ENCODE results near the gene PHPT1.
"Not testable (repeated sequence)": the region's sequence is repeated elsewhere in the genome, so short reads cannot be mapped to it uniquely, and the experiment has no call there.

The PHPT1 gene

DNA sequence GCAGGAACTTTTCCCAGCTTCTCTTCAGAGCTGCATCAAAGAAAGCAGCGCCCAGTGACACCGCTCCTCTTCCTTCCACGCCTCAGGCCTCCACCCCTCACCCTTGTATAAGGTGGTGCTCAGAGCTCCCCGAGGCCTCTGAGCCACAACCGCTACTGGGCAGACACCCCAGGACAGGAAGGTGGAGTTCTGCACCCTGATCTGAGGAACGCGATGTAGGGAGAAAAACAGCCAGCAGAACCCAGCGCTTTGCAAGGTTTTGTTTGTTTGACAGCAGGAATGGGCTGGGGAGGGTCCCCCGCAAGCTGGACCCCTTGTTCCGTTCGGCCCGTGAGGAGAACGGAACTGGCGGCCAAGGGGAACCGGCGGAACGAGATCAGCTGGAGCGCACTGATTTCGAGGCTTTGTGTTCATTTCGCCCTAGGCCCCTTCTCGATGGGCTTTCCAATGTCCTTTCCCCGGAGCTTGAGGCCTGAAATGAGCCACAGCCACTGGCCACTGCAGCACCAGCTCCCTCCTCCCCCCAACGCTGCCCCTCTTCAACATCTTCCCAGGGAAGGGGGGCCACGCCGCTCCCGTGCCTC, 12.8 kb downstream of the PHPT1 start:
- no peak for DNase-seq

DNA sequence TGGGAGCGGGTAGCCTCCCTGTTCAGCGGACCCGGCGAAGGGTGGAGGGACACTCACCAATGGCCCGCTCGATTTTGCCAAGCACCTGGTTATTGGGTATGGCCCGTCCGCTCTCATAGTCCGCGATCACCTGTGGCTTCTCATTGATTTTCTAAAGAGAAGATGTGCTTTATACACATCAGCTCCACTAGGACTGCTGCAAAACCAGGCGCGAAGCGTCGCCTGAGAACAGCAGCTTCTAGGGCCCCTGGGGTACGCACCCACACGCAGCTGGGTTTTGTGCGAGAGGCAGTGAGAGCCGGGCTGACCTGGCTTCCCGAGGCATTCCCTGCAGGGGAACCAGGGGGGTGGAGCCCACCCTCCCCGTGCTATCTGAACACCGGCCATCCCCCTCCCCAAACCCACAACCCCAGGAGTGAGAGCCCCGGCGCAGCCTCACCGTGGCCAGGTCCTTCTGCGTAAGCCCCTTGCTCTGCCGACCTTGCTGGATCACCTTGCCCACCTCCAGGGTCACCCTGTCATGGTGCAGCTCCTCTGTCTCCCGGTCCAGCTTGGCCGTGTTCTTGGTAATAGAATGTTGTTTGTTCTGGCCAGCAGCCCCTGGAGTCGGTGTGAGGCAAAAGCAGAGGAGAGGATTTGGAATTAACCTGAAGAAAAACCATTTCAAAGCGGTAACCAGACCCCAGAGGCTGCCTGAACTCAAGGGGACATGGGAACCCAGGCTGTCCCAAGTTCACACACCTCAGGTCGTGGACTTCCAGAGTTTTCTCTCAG, 13.8 kb downstream of the PHPT1 start:
- no peak for DNase-seq

DNA sequence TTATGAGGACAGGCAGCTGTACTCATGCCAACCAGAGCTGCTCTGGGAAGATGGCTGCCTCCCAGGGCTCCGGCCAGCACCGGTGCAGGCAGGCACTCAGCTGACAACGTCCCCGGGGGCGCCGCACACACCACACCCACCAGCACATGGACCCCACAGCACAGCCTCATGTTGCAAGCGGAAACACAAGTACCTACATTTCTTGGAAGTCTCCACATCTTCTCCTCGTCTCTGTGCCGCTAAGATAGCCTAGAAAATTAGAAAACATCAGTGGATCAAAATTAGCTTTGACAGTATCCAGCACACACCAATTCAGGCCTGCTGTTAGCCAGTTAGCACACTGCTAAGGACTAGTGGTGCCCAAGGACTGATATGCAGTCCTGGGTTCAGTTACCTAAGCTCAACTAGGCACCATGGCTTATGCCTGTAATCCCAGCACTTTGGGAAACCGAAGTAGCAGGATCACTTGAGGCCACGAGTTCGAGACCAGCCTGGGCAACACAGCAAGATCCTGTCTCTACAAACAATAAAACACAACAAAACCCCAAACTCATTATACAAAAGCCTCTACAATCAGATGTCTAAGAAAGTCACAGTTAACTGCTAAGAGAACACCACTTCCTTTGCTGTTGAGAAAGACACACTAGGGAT, 14.5 kb downstream of the PHPT1 start:
- DNase-seq = no peak

DNA sequence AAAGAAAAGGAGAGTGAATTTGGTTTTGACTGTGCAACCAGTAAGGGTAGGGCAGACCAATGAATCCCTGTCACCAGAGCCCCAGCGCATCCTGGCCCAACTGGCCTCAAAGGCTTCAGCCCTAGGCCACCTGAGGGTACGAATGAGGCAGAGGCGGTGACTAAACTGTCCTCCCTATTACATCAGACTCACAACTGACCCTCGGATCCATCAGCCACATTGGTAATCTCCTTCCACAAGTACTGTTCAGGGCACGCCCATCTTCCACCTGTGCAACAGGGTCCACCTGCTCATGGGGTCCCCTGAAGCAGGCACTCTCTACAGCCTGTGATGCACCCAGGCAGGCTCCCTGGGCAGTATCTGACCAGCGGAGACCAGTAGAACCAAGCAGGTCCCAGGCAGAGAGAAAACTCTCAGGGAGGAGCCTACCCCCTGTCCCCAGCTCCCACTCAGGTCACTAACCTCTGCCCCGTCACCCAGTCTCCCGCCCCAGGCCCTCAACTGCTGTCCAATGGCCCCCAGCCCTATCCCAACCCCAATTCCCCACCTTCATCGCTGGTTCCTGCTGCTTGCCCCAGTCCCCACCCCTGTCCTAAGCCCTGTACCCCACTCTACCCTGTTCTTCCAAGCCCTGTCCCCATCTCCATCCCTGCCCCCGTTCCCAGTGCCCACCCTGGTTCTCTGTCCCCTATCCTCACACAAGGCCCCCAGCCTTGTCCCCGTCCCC, 16.0 kb downstream of the PHPT1 start:
- no peak for DNase-seq

DNA sequence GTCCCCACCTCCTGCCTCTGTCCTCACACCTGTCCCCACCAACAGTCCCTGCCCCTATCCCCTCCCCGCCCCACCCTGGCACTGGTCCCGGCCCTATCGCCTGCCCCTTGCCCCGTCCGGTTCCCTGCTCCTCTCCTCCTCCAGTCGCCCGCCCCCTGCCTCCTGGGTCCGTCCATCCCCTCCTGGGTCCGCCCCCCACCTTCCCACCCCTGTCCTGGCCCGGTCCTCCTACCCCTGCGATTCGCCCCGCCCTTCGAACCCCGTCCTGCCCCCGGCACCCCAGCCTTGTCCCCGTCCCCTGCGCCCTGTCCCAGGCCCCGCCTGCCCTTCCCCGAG, 16.5 kb downstream of the PHPT1 start:
- no peak for DNase-seq

DNA sequence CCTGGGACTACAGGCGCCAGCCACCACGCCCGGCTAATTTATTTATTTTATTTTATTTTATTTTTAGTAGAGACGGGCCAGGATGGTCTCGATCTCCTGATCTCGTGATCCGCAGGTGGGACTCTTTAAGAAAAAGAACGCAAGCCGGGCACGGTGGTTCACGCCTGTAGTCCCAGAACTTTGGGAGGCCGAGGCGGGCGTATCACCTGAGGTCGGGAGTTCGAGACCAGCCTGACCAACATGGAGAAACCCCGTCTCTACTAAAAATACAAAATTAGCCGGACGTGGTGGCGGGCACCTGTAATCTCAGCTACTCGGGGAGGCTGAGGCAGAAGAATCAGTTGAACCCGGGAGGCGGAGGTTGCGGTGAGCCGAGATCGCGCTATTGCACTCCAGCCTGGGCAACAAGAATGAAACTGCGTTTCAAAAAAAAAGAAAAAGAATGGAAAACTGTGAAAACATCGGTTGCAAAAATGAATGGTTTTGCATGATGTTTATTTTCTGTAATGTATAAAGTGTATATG, 17.8 kb downstream of the PHPT1 start:
- not testable (repeated sequence) for DNase-seq

DNA sequence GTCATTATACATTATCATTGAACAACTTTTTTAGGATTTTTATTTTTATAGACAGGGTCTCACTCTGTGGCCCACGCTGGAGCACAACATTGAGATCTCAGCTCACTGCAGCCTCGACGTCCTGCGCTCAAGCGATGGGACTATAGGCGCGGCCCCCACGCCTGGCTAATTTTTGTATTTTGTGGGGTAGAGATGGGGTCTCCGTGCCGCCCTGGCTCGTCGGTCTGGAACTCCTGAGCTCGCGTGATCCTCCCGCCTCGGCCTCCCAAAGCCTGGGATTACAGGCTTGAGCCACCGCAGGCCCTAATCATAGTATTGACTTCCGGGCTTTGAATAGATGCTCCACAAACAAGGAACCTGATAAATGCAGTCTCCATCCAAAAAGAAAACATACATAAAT, 18.3 kb downstream of the PHPT1 start:
- no peak for DNase-seq

DNA sequence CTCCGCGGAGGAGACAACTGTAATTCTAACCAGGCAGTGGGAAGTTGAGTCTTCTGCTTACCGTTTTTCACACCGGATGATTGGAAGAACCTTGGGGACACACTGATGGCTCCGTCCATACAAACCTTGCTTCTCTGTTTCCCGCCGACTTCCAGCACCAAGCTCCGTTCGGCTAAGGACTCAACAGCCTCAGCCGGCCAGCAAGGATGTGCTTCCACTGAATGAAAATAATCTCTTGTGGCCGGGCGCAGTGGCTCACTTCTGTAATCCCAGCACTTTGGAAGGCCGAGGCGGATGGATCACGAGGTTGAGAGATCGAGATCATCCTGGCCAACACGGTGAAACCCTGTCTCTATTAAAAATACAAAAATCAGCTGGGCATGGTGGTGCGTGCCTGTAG, 18.7 kb downstream of the PHPT1 start:
- no peak for DNase-seq

DNA sequence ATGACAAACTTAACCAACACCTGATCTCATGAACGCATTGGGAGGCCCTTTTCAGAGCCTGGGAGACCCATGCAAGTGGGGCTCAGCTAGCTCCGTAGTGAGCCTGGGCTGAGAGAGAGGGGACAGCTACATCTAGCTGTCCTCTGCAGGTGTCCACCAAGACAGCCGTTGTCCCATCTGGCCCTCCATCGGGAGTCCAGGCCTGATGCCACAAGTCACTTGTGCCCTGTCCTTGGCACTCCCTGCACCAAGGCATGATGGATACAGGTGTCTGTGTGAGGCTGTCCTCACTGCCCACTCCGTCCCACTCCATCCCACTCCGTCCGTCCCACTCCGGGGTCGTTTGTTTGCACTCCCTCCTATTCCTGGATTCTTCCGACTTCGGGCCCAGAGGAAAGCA, 19.4 kb downstream of the PHPT1 start:
- DNase-seq = no peak

DNA sequence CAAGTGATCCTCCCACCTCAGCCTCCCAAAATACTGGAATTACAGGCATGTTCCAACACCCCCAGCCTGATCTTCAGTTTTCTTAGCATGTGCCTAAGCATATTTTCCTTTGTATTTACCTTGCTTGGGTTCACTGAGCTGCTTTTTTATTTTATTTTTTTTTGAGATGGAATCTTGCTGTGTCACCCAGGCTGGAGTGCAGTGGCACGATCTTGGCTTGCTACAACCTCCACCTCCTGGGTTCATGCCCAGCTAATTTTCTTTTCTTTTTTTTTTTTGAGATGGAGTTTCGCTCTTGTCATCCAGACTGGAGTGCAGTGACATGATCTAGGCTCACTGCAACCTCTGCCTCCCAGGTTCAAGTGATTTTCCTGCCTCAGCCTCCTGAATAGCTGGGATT, 20.4 kb downstream of the PHPT1 start:
- DNase-seq = not testable (repeated sequence)

DNA sequence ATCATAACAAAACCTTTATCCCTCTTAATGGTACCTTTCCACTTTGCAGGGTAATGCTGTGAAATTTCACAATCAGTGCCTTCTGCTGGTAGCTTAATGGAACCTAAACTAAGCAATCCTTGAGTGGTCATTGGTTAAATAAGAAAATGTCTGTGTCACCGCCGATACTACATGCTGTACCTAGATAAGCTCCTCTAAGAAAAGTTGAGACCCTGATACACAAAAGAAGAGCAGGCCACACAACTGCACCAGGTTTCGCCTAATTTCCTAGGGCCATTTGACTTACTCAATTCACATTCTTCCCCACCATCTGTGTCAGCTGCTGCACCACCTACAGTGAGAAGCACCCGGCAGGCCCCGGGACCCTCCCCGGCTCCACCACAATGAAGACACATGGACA, 25.9 kb downstream of the PHPT1 start:
- no peak for DNase-seq

DNA sequence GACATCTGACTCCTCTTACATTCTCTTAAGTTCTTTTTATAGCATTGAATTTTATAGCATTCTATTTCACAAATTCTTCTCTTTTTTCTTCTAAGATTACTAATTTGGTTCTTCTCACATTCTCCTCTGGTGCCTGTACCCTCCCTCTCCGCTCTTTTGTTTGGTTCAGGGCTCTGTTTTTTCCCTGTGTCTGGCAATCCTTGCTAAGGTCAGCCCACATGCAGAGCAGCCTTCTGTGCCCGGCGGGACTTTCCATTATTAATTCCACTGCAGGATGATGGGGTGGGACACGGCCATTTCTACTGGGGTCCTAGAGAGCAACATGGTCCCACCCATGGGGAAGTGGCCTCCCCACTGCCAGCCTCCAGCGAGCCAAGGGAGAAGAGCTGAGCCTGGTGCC, 27.3 kb downstream of the PHPT1 start:
- no peak for DNase-seq

DNA sequence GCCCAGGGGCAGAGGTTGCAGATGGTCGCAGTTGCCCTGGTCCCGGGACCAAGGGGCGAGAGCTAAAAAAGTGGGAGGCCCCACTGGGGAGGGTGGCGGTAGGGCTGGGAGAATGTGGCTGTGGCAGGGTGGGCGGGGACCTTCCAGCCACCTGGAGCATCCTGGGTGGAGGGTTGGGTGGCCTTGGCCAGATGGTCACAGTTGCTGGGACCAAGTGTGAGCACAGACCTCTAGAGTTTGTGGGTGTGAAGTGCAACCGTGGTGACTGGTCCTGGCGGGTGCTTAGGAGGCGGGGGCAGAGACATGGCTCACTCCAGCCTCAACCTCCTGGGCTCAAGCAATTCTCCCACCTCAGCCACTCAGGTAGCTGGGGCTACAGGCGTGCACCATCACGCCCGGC, 31.4 kb downstream of the PHPT1 start:
- no peak for DNase-seq

DNA sequence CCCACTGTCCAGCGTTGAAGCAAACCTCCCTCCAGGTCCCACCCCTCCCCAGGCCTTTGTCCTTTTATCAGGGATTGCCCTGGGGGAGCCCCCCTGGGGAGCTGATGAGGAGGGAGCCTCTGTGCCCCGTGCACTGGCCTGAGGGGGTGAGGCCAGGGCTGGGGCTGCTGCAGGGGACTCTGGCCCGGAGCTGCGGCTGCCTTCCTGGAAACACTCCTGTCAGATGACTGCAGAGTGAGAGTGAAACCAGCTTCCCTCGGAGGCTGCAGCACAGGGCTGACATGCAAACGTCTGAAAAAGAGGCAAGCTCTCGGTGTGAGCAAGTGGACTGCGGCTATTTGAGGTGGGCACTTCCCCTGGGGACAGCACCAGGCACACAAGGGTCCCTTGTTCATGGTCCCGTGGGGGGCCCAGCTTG, 32.5 kb downstream of the PHPT1 start:
- peak; percentile 42 to 72 for DNase-seq

DNA sequence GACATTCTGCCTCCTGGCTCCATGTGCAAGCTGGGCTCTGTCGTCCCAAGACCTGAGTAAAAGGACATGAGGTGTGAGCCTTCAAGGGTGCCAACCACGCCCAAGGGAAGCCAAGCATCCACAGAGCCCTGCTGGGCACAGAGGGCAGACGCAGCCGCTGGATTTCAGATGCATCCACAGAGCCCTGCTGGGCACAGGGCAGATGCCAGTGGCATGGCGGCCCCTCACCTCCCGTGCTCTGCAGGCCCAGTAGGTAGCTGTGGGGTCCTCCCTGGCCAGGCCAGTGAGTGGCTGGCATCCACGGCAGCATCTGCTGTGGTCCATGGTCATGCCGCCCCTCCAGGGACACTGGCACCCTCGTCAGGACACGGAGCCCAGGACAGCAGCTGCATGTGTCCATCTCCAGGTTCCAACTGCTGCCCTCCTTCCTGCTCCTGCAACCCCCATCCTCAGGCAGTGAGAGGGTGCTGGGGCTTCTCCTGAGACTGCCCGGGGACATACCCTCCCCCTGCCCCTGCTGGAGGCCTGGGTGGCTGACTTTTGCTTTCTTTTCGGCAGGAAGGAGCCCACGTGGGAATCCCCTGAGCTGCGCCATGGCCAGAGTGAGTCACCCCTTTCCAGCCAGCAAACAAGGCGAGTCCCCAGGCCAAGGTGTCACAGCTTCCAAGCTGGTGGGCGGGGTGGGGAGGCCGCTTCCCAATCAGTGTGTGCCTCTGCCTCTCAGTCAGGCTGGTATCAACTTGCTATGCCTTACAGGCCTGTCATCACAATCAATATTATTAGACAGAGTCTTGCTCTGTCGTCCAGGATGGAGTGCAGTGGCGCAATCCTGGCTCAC, 33.1 kb downstream of the PHPT1 start:
- DNase-seq = peak; percentile 88 to 96

DNA sequence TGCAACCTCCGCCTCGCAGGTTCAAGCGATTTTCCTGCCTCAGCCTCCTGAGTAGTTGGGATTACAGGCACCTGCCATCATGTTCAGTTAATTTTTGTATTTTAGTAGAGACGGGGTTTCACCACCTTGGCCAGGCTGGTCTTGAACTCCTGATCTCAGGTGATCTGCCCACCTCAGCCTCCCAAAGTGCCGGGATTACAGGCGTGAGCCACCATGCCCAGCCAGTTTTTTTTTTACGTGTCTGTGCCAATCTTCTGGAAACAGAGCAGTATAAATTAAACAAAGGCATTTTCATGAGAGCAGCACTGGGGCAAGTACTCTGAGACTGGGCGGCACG, 33.7 kb downstream of the PHPT1 start:
- not testable (repeated sequence) for DNase-seq

DNA sequence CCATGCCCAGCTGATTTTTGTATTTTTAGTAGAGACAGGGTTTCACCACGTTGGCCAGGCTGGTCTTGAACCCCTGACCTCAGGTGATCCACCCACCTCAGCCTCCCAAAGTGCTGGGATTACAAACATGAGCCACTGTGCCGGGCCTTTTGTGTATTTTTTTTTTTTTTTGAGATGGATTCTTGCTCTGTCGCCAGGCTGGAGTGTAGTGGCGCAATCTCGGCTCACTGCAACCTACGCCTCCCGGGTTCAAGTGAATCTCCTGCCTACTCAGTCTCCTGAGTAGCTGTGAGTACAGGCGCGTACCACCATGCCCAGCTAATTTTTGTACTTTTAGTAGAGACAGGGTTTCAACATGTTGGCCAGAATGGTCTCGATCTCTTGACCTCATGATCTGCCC, 34.5 kb downstream of the PHPT1 start:
- not testable (repeated sequence) for DNase-seq

DNA sequence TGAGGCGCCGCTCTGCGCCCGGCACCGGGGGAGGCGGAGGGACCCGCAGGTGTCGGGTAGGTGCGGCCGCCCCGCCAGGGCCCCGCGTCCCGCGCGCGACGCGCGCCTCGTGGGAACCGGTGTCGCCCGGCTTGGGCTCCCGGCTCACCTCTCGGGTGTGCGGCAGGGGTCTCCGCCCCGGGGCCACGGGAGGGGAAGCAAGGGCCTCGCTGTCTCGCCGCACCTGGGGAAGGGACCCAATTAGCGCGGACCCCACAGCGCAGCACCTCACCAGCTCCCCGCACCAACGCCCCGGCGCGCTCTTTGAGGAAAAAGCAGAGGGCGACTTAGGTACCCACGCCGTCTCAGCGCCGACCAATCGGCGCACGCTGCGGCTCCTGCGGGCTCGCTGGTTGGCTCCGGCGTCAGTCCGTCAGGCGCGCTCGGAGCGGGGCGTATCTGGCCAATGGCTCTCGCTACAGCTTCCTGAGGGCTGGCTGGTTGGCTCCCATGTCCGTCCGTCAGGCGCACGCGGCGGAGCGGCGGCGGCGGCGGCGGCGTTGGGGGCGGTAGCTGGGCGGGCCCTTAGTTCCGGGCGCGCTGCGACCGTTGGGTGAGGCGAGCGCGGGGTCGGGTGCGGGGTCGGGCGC, 36.9 kb downstream of the PHPT1 start, which contains the start of gene TRAF2:
Gene TRAF2, plus strand, starts transcription at position 567 of the 629 bp plus-strand sequence. CDS start 12,225 bp downstream, outside the sequence.
- DNase-seq = peak; percentile 98 to 99

DNA sequence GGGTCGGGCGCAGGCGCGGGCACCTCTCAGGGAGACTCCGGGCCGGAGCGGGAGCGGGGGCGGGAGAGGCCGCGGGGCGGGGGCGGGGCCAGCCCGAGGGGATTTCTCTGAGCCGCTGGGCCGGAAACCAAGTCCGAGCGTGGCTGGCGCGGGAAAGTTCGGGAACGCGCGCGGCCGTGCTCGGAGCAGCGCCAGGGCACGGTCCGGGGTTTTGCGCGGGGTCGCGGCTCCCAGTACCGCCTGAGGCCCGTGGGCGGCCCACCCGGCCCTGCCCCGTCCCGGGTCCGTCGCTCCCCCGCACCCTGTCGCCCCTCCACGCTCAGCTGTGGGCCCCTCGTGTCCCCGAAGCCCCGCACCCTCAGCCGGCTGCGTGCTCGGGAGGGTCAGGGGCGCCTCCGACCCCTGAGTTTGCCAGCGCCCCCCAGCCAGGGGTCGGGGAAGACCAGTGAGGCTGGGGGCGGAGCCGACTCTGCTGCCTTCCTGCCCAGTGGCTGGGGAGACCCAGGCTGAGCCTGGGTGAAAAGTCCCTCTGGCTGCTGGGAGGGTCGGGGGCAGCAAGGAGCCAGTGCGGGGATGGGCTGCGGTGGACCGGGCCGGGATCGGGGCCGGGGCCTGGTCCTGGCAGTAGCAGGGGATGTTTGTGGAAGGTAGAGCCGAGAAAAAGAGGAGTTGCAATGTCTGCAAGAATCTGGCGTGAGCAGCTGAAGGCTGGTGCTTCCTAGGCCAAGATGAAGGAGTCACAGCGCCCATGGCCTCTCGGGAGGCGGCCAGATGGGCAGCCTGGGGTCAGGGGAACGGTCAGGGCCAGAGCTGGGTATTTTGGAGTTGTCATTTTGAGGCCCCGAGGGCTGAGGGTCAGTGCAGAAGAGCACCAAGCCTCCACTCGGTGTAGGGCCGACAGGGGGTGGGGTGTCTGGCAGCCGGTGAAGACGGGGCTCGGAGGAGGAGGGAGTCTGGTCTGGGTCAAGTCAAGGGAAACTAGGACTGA, 37.7 kb downstream of the PHPT1 start:
- no peak for DNase-seq

DNA sequence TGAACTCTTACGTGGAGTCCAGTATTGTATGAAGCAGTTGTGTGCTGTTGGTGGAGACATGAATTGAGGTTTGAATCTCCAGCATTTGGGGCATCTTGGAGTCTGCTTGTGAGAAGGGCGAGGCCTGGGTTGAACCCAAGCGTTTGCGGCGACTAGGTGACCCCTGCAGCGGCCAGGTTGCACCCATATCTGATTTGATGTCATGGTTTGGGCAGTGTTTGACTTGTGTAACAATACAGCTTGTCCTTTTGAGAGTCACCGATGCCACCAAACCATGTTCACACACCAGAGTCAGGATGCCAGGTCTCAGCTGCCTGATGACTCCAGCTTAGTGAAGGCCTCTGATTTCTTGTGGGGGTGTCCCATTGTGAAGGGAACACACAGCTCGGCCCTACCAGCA, 39.2 kb downstream of the PHPT1 start:
- DNase-seq = no peak

DNA sequence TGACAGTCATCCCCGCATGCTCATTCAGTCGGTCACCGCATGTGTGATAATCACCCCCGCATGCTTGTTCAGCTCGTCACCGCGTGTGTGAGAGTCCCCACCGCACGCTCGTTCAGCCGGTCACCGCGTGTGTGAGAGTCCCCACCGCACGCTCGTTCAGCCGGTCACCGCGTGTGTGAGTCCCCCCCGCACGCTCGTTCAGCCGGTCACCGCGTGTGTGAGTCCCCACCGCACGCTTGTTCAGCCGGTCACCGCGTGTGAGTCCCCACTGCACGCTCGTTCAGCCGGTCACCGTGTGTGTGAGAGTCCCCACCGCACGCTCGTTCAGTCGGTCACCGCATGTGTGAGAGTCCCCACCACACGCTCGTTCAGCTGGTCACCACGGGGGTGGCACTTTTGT, 40.6 kb downstream of the PHPT1 start:
- no peak for DNase-seq

Measured in inflammatory macrophage treated with lipopolysaccharide for 1 hour (primary cell).